GM19395 (cell line): ENCODE measurements around the gene WASF2.
A peak's percentile ranks its signal among the peaks of the same experiment; 100 is the strongest.
"Not testable (repeated sequence)": the region's sequence is repeated elsewhere in the genome, so short reads cannot be mapped to it uniquely, and the experiment has no call there.

Source experiments
- ATAC-seq: cut with Tn5 transposase; IDR thresholded peaks from one replicate; pipeline ENCODE4 v1.9.1; 2021; ENCODE audit warnings: mild to moderate bottlenecking, moderate library complexity; ENCODE audit not compliant: unreplicated experiment

Gene WASF2

GRCh38 chr1:27400963-27401341 is 89.0 kb downstream of the WASF2 start:
- ATAC-seq, result no peak

- ATAC-seq, result no peak
Measured at GRCh38 chr1:27400082-27400962, 89.6 kb downstream of the WASF2 start.

- no peak for ATAC-seq
Measured at GRCh38 chr1:27399251-27400025, 90.5 kb downstream of the WASF2 start.

- no peak for ATAC-seq
Measured at GRCh38 chr1:27398405-27399149, 91.4 kb downstream of the WASF2 start.

- ATAC-seq, result no peak
Measured at GRCh38 chr1:27397749-27398148, 92.2 kb downstream of the WASF2 start.

DNA sequence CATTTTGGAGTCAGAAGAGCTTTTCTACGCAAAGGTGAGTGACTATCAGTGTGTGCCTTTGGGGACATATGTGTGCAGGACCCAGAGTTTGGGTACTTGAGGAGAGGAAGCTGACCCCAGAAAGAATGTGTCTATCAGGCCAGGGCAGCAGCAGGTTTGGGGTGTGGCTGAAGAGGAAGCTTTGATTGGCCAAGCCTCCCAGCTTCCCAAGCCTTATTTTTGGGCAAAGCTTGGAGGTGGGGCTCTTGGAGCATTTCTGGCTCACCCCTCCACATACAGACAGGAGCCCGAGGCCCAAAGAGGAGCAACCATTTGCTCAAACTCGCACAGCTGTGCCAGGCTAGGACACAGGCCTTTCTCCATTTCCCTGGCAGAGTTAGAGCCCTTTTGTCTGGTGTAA is 92.9 kb downstream of the WASF2 start:
- no peak for ATAC-seq

- ATAC-seq, result no peak
Measured at GRCh38 chr1:27395441-27396195, 94.3 kb downstream of the WASF2 start.

DNA sequence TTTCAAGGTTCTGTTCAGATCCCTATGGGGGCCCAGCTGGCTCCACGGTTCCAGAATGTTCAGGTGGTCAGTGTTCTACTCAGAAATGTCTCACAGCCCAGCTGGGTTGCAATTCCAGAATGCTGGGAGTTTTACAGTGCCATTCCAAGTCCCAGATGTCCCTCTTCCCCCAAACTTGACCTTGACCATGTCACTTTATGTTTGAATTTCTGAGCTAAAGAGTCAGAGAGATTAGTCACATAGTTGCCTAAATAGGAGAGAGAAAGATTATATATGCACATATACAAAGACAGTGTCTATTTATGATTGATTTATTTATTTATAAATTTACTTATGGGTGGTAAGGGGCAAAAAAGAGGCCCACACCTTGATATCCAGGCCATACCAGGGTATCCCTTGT is 95.0 kb downstream of the WASF2 start:
- no peak for ATAC-seq

- ATAC-seq, result no peak
Measured at GRCh38 chr1:27394282-27394658, 95.7 kb downstream of the WASF2 start.

- ATAC-seq, result no peak
Measured at GRCh38 chr1:27393641-27394281, 96.2 kb downstream of the WASF2 start.

DNA sequence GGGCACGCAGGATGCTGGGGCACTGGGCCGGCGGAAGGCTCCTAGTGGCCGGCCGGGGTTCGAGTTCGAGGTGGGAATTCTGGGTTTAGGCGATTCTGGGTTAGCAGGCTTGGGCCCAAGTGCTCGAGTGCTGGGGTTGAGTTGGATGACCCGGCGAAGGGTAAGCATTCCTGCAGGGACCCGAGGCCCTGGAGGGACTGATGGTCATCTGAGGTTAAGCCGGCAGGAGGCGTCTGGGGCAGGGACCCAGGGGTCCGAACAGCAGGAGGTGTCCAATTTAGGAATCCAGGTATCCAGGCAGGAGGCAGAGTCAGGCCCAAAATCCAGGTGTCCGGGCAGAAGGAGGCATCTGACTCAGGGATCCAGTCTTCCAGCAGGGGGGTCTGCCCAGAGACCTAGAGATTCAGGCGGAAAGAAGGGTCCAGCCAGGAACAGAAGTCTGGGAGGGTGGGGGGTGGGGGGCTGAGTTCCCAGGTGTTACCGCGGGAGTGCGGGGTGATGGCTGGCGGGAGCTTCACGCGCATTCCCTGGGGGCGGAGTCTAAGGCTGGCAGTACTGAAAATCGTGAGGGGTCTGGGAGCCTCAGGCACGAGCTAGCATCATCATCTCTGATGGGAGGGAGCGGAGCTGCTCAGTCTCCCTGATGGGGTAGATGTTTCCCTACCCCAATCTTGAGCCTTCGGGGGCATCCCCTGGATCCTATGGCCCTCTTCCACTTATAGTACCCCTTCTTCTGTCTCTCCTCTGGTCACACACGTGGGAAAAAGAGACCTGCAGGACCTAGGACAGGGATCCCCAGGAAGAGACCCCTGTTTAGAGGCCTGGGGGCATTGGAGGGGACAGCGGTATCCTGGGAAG is 97.0 kb downstream of the WASF2 start:
- no peak for ATAC-seq

DNA sequence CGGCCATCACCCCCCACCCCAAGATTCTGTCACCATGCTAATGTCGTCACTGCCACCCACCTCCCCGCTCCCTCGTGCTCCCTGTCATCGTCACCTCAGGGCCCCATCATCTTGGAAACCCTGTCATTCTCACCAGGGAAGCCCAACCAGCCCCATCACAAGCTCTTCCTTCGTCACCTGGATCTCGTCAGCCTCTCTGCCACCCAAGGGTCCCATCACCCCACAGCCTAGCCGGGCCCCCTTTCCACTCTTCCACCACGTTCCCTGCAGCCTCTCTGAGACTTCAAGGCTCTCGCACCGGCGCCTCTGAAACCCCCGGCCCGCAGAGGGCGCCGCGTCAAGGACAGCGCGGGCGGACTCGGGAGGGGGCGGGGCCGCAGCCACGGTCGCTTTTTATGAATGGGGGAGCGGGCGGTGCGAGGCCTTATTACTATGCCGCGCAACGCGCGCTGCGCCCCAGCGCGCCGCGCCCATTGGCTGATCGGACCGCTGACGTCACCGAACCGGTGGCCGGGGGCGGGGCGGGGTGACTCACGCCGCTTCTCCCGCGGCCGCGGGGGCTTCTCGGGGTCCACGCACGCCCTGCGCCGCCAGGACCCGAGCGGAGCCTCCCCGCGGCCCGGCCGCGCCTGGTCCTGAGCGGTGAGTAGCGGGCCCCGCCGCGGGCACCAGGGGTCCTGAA is 97.7 kb downstream of the WASF2 start, which contains the start of gene GPR3:
Gene GPR3, plus strand, starts transcription at position 527 of the 682 bp plus-strand sequence. CDS start 1,177 bp downstream, outside the sequence.
- ATAC-seq, result peak; percentile 65

- no peak for ATAC-seq
Measured at GRCh38 chr1:27391511-27392095, 98.4 kb downstream of the WASF2 start.

DNA sequence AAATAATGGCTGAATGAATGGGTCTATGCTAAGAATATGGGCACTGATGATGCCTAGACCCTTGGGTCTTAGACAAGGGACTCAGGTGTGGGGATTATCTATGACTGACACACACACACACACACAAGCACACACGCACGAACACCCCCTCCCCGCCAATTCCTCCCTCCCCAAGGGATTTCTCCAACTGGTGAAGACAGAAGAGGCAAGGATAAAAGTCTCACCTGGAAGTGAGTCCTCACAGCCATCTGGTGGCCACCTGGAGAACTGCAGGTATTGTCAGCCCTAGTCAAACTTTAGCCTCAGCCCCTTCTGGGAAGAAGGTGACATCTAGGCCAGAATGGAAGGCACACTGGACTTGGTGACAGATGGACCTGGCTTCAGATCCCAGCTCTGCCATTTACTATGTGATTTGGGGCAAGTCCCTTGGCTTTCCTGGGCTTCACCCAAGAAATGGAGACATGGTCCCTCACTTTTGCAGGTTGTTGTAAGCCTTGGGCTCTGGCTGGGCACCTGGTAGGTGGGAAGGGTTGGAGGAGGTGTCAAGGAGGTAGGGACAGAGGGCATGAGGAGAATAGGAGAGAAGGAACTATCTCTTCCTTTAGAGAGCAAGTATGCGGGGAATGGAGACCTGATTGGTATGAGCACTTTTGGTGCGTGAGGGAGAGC is 101.5 kb downstream of the WASF2 start:
- no peak for ATAC-seq

DNA sequence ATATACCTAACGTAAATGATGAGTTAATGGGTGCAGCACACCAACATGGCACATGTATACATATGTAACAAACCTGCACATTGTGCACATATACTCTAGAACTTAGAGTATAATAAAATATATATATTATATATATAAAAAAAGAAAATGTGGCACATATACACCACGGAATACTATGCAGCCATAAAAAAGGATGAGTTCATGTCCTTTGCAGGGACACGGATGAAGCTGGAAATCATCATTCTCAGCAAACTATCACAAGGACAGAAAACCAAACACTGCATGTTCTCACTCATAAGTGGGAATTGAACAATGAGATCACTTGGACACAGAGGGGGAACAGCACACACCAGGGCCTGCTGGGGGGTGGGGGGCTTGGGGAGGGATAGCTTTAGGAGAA is 105.2 kb downstream of the WASF2 start:
- ATAC-seq, result not testable (repeated sequence)

GRCh38 chr1:27383661-27384060 is 106.3 kb downstream of the WASF2 start:
- no peak for ATAC-seq

DNA sequence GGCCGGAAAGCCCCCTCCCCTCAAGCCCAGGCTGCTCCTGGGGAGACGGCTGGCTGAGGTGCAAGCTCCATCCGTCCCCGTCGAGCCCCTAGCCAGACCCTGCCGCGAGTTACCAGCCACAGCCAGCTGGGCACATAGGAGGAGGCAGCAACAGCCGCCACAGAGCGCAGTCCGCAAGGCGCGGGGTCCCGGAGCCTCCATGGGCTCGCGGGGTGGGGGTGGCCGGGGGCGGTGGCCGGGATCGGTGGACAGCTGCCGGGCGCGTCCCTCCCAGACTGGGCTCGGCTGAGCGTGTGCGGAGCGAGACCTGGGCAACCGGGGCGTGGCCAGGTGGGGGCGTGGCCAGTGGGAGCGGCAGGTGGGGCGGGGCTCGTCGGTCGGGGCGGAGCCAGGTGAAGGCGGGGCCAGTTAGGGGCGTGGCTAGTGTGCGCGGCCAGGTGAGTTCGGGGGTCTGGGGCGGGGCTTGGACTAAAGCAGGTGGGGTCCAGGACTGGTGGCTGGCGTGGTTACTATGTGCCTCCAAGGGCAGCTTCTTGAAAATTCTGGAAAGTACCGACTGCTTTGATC is 106.8 kb downstream of the WASF2 start, which contains the start of gene CD164L2:
Gene CD164L2, minus strand, starts transcription at position 295 of the 567 bp plus-strand sequence. Its CDS starts 94 bp downstream, at position 201.
- no peak for ATAC-seq
